ENCODE results near the gene RDH13.

The RDH13 gene

DNA sequence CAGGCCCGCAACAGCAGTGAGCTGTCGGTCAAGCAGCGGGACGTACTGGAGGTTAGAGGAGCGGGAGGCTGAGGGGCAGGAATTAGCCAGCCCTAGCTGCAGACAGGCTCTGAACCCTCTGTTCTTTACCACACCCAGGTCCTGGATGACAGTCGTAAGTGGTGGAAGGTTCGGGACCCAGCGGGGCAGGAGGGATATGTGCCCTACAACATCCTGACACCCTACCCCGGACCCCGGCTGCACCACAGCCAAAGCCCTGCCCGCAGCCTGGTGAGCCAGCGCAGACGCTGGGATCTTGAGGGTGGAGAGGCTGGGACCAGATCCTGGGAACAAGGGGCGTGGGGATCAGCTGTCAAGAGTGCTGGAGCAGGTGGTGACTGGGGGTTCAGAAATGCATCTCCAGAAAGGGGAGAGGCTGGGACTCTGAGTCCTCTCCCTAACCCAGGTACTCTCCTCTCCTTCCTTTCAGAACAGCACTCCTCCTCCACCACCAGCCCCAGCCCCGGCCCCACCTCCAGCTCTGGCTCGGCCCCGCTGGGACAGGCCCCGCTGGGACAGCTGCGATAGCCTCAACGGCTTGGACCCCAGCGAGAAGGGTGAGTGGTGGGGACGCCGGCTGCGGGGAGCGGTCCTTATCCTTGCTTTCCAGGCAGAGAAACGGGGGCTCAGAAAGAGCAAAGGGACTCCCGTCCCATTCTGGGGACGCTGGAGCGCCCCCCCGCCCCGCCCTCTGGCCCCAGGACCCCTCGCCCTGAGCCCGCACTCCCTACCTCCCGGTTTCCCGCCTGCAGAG is 23.2 kb upstream of the RDH13 start:
- Histone ChIP-seq H3K27me3 (peaks cover 56% of the 10 kb centered on the region), H3K4me2 (peak overlapping the region; percentile 90), H4K20me1 (peaks cover 66% of the 10 kb centered on the region), H3K27ac (no peak overlapping the region), H3K4me3 (peak overlapping the region; percentile 64), H3K9me3 (peaks cover 4% of the 10 kb centered on the region; the same call in 1 of the 2 replicates), H3K36me3 (peaks cover 25% of the 10 kb centered on the region), H3K9ac (no peak overlapping the region), H3K4me1 (peaks cover 36% of the 10 kb centered on the region)
- no peak for TF ChIP-seq Cebpa-rat (IDR thresholded peaks at IDR 0.05)

DNA sequence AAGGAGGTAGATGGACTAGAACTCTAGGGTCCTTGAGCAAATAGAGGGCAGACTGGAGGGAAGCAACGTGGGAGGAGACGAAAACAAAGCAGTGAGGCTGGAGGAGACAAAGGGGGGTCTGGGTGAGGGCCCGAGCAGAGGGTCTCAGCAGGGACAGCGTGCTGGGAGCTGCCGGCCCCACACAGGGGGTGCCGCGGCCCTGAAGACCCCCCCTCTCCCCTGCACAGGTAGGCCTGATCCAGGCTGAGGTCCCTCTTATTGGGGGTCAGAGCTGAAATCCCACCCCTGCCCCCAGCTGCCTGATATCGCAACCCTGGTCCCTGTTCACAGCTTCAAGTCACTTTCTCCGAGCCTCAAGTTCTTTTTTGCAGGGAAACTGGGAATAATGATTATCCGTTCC is 21.5 kb upstream of the RDH13 start:
- H3K4me2 ChIP-seq: no peak overlapping the region
- H4K20me1 ChIP-seq: peaks cover 52% of the 10 kb centered on the region
- peaks cover 10% of the 10 kb centered on the region for H3K36me3 ChIP-seq
- no peak overlapping the region for H3K4me3 ChIP-seq
- no peak overlapping the region for H3K27ac ChIP-seq
- H3K4me1 ChIP-seq: peaks cover 51% of the 10 kb centered on the region
- no peak for TF ChIP-seq Cebpa-rat (IDR thresholded peaks at IDR 0.05)
- peaks cover 4% of the 10 kb centered on the region; the same call in 1 of the 2 replicates for H3K9me3 ChIP-seq
- no peak overlapping the region for H3K9ac ChIP-seq
- peaks cover 56% of the 10 kb centered on the region for H3K27me3 ChIP-seq

DNA sequence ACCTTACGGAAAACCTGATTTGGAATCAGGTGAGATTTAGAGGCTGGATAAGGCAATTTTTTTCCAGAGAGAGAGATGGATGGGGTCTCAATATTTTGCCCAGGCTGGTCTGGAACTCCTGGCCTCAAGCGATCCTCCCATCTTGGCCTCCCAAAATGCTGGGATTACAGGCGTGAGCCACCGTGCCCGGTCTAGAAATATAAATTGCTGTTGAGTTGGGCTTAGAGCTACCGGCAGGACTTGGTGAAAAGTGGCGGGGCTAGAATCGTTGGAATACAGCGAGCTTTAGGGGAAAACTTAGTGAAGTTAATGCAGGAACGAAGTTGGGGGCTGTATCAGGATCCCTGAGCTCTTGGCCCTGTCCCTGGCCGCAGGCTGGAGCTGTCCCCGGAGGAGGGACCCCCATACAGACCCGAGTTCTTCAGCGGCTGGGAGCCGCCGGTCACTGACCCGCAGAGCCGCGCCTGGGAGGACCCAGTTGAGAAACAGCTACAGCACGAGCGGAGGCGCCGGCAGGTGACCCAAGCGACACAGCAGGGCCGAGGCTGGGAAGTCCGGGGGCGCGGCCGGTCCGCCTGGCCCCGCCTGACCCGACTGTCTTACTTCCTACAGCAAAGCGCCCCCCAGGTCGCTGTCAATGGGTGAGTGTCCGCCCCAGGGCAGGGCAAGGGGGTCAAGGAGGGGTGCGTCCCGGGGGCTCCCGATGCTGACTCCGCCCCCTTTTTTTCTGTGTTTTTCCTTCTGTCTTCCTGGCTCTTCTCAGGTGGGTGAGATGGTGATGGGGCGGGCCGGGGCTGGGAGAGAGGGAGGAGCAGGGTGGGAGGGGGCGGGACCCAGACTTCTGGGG is 20.3 kb upstream of the RDH13 start:
- Histone ChIP-seq H3K9me3 (peaks cover 4% of the 10 kb centered on the region; the same call in 1 of the 2 replicates), H4K20me1 (peaks cover 42% of the 10 kb centered on the region), H3K4me2 (no peak overlapping the region), H3K27ac (no peak overlapping the region), H3K36me3 (peaks cover 8% of the 10 kb centered on the region), H3K27me3 (peaks cover 56% of the 10 kb centered on the region), H3K4me1 (peaks cover 49% of the 10 kb centered on the region), H3K4me3 (no peak overlapping the region), H3K9ac (no peak overlapping the region)
- TF ChIP-seq Cebpa-rat (IDR thresholded peaks at IDR 0.05): no peak

DNA sequence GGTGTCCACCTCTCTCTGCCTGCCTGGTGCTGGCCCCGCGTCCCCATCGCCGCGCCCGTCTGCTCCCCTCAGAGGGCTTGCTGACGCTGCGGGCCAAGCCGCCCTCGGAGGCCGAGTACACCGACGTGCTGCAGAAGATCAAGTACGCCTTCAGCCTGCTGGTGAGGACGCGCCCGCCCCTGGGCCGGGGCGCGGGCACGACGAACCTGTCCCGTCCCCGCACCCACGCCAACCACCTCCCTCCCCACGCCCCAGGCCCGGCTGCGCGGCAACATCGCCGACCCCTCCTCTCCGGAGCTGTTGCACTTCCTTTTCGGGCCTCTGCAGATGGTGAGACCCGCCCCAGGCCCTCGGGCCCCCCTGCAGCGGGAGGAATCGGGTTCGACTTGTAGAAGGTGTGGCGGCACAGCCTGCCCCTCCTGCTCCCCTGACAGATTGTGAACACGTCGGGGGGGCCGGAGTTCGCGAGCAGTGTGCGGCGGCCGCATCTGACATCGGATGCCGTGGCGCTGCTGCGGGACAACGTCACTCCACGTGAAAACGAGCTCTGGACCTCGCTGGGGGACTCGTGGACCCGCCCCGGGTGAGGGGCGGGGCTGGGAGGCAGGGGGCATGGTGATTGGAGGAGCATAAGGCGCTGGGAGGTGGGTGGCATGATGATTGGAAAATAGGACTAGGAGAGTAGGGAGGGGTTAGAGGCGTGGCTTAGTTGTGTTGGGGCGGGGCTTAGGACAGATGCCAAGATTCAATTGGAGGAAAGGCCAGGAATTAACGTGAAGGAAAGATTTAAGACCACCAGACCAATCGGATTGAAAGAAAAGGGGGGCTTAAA is 19.3 kb upstream of the RDH13 start:
- H3K4me2 ChIP-seq: peak overlapping the region; percentile 86
- peaks cover 32% of the 10 kb centered on the region for H4K20me1 ChIP-seq
- peaks cover 4% of the 10 kb centered on the region; the same call in 1 of the 2 replicates for H3K9me3 ChIP-seq
- no peak overlapping the region for H3K27ac ChIP-seq
- no peaks in the 10 kb centered on the region for H3K36me3 ChIP-seq
- H3K4me3 ChIP-seq: peak overlapping the region; percentile 78
- no peak overlapping the region for H3K9ac ChIP-seq
- H3K4me1 ChIP-seq: peaks cover 39% of the 10 kb centered on the region
- H3K27me3 ChIP-seq: peaks cover 46% of the 10 kb centered on the region
- TF ChIP-seq Cebpa-rat (IDR thresholded peaks at IDR 0.05): no peak

DNA sequence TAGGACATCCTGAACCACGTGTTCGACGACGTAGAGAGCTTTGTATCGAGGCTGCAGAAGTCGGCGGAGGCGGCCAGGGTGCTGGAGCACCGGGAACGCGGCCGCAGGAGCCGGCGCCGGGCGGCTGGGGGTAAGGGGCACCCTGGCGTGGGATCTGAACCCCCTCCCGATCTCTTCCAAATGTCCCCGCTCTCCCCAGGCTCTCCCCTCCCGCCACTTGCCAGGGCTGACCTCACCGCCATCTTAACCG is 18.7 kb upstream of the RDH13 start:
- Histone ChIP-seq H3K4me2 (peak overlapping the region; percentile 86), H3K27me3 (peaks cover 41% of the 10 kb centered on the region), H3K9me3 (peaks cover 4% of the 10 kb centered on the region; the same call in 1 of the 2 replicates), H3K4me3 (peak overlapping the region; percentile 78), H4K20me1 (peaks cover 26% of the 10 kb centered on the region), H3K4me1 (peaks cover 34% of the 10 kb centered on the region), H3K9ac (no peak overlapping the region), H3K36me3 (no peaks in the 10 kb centered on the region), H3K27ac (no peak overlapping the region)
- TF ChIP-seq Cebpa-rat (IDR thresholded peaks at IDR 0.05): no peak

DNA sequence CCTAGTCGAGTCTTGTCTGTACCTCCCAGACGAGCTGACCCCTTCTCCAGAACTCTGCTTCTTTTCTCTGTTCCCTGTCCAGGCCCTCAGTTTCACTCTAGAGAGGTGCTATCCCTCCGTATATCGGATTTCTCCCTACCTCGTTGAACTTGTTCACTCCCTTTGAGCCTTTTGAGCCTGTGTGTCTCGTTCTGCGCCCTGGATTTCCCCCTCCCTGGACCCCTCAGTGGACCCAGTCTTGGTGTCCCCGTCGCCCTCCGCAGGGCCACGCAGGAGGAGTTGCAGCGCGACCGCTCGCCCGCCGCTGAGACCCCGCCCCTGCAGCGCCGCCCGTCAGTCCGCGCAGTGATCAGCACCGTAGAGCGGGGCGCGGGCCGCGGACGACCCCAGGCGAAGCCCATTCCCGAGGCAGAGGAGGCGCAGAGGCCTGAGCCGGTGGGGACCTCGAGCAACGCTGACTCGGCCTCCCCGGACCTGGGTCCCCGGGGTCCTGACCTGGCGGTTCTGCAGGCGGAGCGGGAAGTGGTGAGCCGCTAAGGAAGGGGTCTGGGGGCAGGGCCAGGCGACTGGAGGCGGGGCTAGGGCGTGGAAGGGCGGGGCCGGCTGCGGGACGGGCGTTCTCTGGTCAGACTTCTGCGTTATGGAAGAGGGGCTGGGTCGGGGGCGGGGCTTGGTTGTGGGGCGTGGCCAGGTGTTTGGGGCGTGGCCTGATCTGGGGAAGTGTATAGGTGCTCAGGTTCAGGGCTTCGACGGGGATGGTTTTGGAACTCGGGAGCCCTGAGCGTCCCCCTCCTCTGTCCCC is 18.2 kb upstream of the RDH13 start:
- peak overlapping the region; percentile 86 for H3K4me2 ChIP-seq
- no peak for TF ChIP-seq Cebpa-rat (IDR thresholded peaks at IDR 0.05)
- peak overlapping the region; percentile 80 for H3K27ac ChIP-seq
- peak overlapping the region; percentile 73 for H3K9ac ChIP-seq
- H3K4me1 ChIP-seq: peaks cover 29% of the 10 kb centered on the region
- H4K20me1 ChIP-seq: peaks cover 21% of the 10 kb centered on the region
- peaks cover 36% of the 10 kb centered on the region for H3K27me3 ChIP-seq
- peak overlapping the region; percentile 78 for H3K4me3 ChIP-seq
- H3K9me3 ChIP-seq: peaks cover 4% of the 10 kb centered on the region; the same call in 1 of the 2 replicates
- H3K36me3 ChIP-seq: no peaks in the 10 kb centered on the region

DNA sequence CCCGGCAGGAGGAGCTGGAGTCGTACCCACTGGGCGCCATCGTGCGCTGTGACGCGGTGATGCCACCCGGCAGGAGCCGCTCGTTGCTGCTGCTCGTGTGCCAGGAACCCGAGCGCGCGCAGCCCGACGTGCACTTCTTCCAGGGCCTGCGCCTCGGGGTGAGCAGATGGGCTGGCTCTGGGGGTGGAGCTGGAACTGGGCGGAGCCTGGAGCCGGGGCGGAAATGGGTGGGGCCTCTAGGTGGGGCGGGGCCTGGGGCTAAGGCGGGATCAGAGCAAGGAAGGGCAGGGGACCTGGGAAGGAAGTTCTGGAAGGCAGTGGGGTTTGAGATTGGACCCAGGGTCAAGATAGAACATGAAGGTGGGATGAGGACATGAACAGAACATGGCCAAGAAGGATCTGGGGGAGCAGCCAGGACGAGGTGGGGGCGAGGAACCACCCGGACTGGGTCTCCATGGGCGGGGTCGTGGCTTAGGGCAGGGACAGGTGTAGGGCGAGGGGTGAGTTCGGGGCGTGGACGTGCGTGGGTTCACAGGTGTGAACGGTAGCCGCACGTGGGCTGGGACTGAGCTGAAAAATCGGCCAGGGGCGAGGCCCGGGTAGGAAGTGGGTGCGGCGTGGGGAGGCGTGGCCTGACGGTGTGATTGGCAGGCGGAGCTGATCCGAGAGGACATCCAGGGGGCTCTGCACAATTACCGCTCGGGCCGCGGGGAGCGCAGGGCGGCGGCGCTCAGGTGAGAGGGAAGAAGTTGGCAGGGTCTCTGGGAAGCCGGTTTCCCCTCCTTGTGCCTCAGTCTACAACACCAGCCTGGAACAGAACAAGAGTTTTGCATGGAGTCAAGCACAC is 17.4 kb upstream of the RDH13 start:
- Histone ChIP-seq H3K9ac (peak overlapping the region; percentile 73), H3K4me1 (peaks cover 26% of the 10 kb centered on the region), H3K27me3 (peaks cover 27% of the 10 kb centered on the region), H3K27ac (peak overlapping the region; percentile 80), H3K9me3 (peaks cover 4% of the 10 kb centered on the region; the same call in 1 of the 2 replicates), H3K4me2 (peak overlapping the region; percentile 86), H3K4me3 (peak overlapping the region; percentile 78), H3K36me3 (no peaks in the 10 kb centered on the region), H4K20me1 (peaks cover 13% of the 10 kb centered on the region)
- no peak for TF ChIP-seq Cebpa-rat (IDR thresholded peaks at IDR 0.05)

DNA sequence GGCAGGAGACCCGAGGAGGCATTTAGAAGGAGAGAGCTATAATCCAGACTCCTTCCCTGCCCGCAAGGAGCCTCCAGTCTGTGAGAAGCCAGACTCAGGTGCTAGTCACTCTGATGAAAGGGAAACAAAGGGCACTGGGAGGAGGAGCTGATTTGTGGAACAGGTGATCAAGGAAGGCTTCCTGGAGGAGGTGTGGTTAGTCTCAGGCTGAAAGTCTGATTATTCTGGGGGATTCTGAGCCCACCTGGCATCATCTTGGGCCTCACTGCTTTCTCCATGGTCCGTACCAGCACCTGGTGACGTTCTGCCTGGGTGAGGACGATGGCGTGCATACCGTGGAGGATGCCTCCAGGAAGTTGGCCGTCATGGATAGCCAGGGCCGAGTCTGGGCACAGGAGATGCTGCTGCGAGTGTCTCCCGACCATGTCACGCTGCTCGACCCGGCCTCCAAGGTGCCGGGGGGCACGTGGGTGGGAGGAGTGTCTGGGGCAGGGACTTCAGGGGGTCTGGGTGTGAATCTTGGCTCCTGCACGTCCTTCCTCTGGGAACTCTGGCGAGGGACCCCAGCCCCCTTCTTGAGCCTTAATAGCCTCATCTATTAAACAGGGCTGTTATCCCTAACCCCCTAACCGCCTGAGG is 16.6 kb upstream of the RDH13 start:
- peaks cover 5% of the 10 kb centered on the region; the same call in 1 of the 2 replicates for H4K20me1 ChIP-seq
- peaks cover 26% of the 10 kb centered on the region for H3K4me1 ChIP-seq
- TF ChIP-seq Cebpa-rat (IDR thresholded peaks at IDR 0.05): no peak
- peaks cover 4% of the 10 kb centered on the region; the same call in 1 of the 2 replicates for H3K9me3 ChIP-seq
- H3K4me3 ChIP-seq: peak overlapping the region; percentile 78
- peaks cover 19% of the 10 kb centered on the region for H3K27me3 ChIP-seq
- H3K27ac ChIP-seq: peak overlapping the region; percentile 41; the same call in 1 of the 2 replicates
- 0 out of 2 replicates have a peak overlapping the region, but pooled peaks have one; percentile 27 for H3K9ac ChIP-seq
- H3K36me3 ChIP-seq: no peaks in the 10 kb centered on the region
- peak overlapping the region; percentile 86 for H3K4me2 ChIP-seq
